Stimulated activated CD4-positive, alpha-beta T cell treated with anti-CD3 and anti-CD28 coated beads, TNF-alpha, amount 100 ng/mL, for 48 hours (primary cell): ENCODE measurements around the gene GJA9.
"Not testable (repeated sequence)": the region's sequence is repeated elsewhere in the genome, so short reads cannot be mapped to it uniquely, and the experiment has no call there.

Experiments used
- DNase-seq, 3 donors: peaks; one replicate each; pipeline ENCODE4 v3.0.0-alpha.2; 2020; ENCODE audit warnings: low read depth in 3 of 3

GJA9 gene

GRCh38 chr1:38881487-38881886 is at the start of gene GJA9:
Gene GJA9 (minus strand): TSS chr1:38881587. CDS start chr1:38876098, 5,489 bp downstream.
- no peak for DNase-seq

GRCh38 chr1:38929476-38929875 is 48.1 kb upstream of the GJA9 start:
- no peak for DNase-seq

- no peak for DNase-seq
These were observed 47.7 kb upstream of the GJA9 start for GRCh38 chr1:38929054-38929453.

GRCh38 chr1:38926091-38926490 is 44.7 kb upstream of the GJA9 start:
- no peak for DNase-seq

GRCh38 chr1:38925391-38925790 is 44.0 kb upstream of the GJA9 start:
- DNase-seq = no peak

GRCh38 chr1:38923607-38924006 is 42.2 kb upstream of the GJA9 start:
- DNase-seq = peak in 1 of 3 donors; percentile 24

GRCh38 chr1:38919130-38919529 is 37.7 kb upstream of the GJA9 start:
- DNase-seq = no peak

- DNase-seq = no peak
These were observed 37.2 kb upstream of the GJA9 start for GRCh38 chr1:38918568-38918967.

- no peak for DNase-seq
These were observed 36.4 kb upstream of the GJA9 start for GRCh38 chr1:38917772-38918171.

GRCh38 chr1:38917337-38917736 is 36.0 kb upstream of the GJA9 start:
- DNase-seq = no peak

- peak in 1 of 3 donors; percentile 9 for DNase-seq
These were observed 34.1 kb upstream of the GJA9 start for GRCh38 chr1:38915352-38915948.

- DNase-seq = not testable (repeated sequence)
These were observed 33.5 kb upstream of the GJA9 start for GRCh38 chr1:38914908-38915307.

GRCh38 chr1:38908821-38909220 is 27.4 kb upstream of the GJA9 start:
- no peak for DNase-seq

GRCh38 chr1:38905985-38906384 is 24.6 kb upstream of the GJA9 start:
- no peak for DNase-seq

- no peak for DNase-seq
These were observed 18.2 kb upstream of the GJA9 start for GRCh38 chr1:38899560-38899959.

GRCh38 chr1:38898653-38899230 is 17.4 kb upstream of the GJA9 start:
- no peak for DNase-seq

GRCh38 chr1:38896169-38896568 is 14.8 kb upstream of the GJA9 start:
- DNase-seq = no peak

- DNase-seq = no peak
These were observed 11.6 kb upstream of the GJA9 start for GRCh38 chr1:38892976-38893375.

- DNase-seq = no peak
These were observed 10.4 kb upstream of the GJA9 start for GRCh38 chr1:38891753-38892152.

- no peak for DNase-seq
These were observed 8.2 kb upstream of the GJA9 start for GRCh38 chr1:38889589-38889988.

GRCh38 chr1:38888423-38889333 is 7.3 kb upstream of the GJA9 start:
- DNase-seq = no peak

- DNase-seq = no peak
These were observed 3.7 kb upstream of the GJA9 start for GRCh38 chr1:38885092-38885491.

GRCh38 chr1:38875811-38876210 is 5.6 kb downstream of the GJA9 start:
- no peak for DNase-seq
